HepG2 (cell line): Measurements from ENCODE around the gene VPREB1. TPM values are rescaled to one million over a fixed set of nuclear protein-coding genes. Genes with fewer than 3 reads are reported as not detected.
A peak's percentile ranks its signal among the peaks of the same experiment; 100 is the strongest.

Experiments
- FOXA3 ChIP-seq: IDR thresholded peaks from 2 replicates; pipeline ENCODE4 v1.6.1; 2016; ENCODE audit warnings: missing genetic modification reagents, missing compliant biosample characterization
- HMGXB3 ChIP-seq: sonication (generic); formaldehyde crosslinking; IDR thresholded peaks from 2 replicates; pipeline ENCODE4 v1.4.0; 2020; ENCODE audit warnings: missing genetic modification reagents, borderline replicate concordance
- ISL2 ChIP-seq: sonication (generic); formaldehyde crosslinking; IDR thresholded peaks from 2 replicates; pipeline ENCODE4 v1.5.0; 2020; ENCODE audit warnings: missing genetic modification reagents
- MAFF ChIP-seq: IDR thresholded peaks from 2 replicates; pipeline ENCODE4 v1.6.1; 2011; ENCODE audit warnings: low read depth, low read length, improper control_type of control experiment
- PITX1 ChIP-seq: sonication (generic); formaldehyde crosslinking; IDR thresholded peaks from 2 replicates; pipeline ENCODE4 v1.5.1; 2020; ENCODE audit warnings: mild to moderate bottlenecking, missing genetic modification reagents
- SMC3 ChIP-seq: IDR thresholded peaks from 2 replicates; pipeline ENCODE4 v1.6.1; 2011; ENCODE audit warnings: low read length, improper control_type of control experiment
- TFDP1 ChIP-seq: IDR thresholded peaks from 2 replicates; pipeline ENCODE4 v1.6.1; 2016; ENCODE audit warnings: missing compliant biosample characterization, missing genetic modification reagents, borderline replicate concordance
- ZNF547 ChIP-seq: sonication (generic); formaldehyde crosslinking; IDR thresholded peaks from 2 replicates; pipeline ENCODE4 v1.5.1; 2020; ENCODE audit warnings: mild to moderate bottlenecking, missing genetic modification reagents
- ZNF788 ChIP-seq: sonication (generic); formaldehyde crosslinking; IDR thresholded peaks from 2 replicates; pipeline ENCODE4 v1.5.0; 2020; ENCODE audit warnings: mild to moderate bottlenecking, missing genetic modification reagents, borderline replicate concordance
- polyA plus RNA-seq, 8 experiments: library from polyadenylated mRNA; depleted of rRNA in 3 of 8; stranded (reverse) in 7 of 8; unstranded in 1 of 8; fragments of >200 nt; fragmentation: Illumina TruSeq in 4 of 8; extraction: Trizol in 4 of 8; gene quantifications; 2 replicates each; pipeline versions ENCODE4 v1.2.1 to v1.2.3, GENCODE V29; 2011 to 2016; ENCODE audit warnings: low read depth in 4 of 8, missing spikeins in 1 of 8, mixed read lengths in 1 of 8; ENCODE audit not compliant: insufficient read depth in 1 of 8
- total RNA-seq, 5 experiments: library from RNA; depleted of rRNA; stranded (reverse); fragments of >200 nt; fragmentation: Illumina TruSeq; extraction: Trizol; gene quantifications; 2 replicates each; pipeline ENCODE4 v1.2.3, GENCODE V29; 2016; ENCODE audit warnings: low read depth in 1 of 5
- TF ChIP-seq, protein P1 (sequence below): sonication (generic); formaldehyde crosslinking; IDR thresholded peaks from 2 replicates; pipeline ENCODE4 v1.5.0; 2020; ENCODE audit warnings: mild to moderate bottlenecking, missing genetic modification reagents, moderate library complexity

VPREB1 gene
- total and polyA plus RNA-seq, 2 of the 13 experiments (the other 11 are each of a cell fraction or from before 2014, with no cell fraction given), result not detected

- TF ChIP-seq PITX1 (CRISPR knock-in tag) (peak; percentile 41; the same call in 1 of the 2 replicates), ZNF788 (CRISPR knock-in tag) (peak; percentile 43; the same call in 1 of the 2 replicates), MAFF (peak; percentile 95), ZNF547 (CRISPR knock-in tag) (no peak), TFDP1 (0 out of 2 replicates have a peak, but pooled peaks have one; percentile 14), FOXA3 (CRISPR knock-in tag) (0 out of 2 replicates have a peak, but pooled peaks have one; percentile 11), SMC3 (peak; percentile 66), ISL2 (0 out of 2 replicates have a peak, but pooled peaks have one; percentile 28), HMGXB3 (CRISPR knock-in tag) (no peak)
- TF ChIP-seq, protein P1, sequence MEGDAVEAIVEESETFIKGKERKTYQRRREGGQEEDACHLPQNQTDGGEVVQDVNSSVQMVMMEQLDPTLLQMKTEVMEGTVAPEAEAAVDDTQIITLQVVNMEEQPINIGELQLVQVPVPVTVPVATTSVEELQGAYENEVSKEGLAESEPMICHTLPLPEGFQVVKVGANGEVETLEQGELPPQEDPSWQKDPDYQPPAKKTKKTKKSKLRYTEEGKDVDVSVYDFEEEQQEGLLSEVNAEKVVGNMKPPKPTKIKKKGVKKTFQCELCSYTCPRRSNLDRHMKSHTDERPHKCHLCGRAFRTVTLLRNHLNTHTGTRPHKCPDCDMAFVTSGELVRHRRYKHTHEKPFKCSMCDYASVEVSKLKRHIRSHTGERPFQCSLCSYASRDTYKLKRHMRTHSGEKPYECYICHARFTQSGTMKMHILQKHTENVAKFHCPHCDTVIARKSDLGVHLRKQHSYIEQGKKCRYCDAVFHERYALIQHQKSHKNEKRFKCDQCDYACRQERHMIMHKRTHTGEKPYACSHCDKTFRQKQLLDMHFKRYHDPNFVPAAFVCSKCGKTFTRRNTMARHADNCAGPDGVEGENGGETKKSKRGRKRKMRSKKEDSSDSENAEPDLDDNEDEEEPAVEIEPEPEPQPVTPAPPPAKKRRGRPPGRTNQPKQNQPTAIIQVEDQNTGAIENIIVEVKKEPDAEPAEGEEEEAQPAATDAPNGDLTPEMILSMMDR (CRISPR knock-in tag), result peak; percentile 86
Observed at GRCh38 chr22:22195265-22196017, 49.1 kb upstream of the VPREB1 start (continued).
